Fibroblast of lung (primary cell): ENCODE data around the gene PITX2.

Experiments used
- EZH2 ChIP-seq: IDR thresholded peaks from 2 replicates; pipeline ENCODE4 v1.5.1; 2012; ENCODE audit warnings: low read length, control low read depth, mild to moderate bottlenecking; ENCODE audit errors: missing control alignments
- TF ChIP-seq, protein P1 (sequence below), 2 donors: IDR thresholded peaks in 1 of 2; conservative IDR thresholded peaks in 1 of 2; 1 replicate in 1 of 2; 2 replicates in 1 of 2; pipeline ENCODE4 v1.5.1; 2011 to 2012; ENCODE audit warnings: low read length in 2 of 2, control low read depth in 1 of 2, inconsistent platforms in 1 of 2, low read depth in 1 of 2, mild to moderate bottlenecking in 1 of 2

- TF ChIP-seq, protein P1, sequence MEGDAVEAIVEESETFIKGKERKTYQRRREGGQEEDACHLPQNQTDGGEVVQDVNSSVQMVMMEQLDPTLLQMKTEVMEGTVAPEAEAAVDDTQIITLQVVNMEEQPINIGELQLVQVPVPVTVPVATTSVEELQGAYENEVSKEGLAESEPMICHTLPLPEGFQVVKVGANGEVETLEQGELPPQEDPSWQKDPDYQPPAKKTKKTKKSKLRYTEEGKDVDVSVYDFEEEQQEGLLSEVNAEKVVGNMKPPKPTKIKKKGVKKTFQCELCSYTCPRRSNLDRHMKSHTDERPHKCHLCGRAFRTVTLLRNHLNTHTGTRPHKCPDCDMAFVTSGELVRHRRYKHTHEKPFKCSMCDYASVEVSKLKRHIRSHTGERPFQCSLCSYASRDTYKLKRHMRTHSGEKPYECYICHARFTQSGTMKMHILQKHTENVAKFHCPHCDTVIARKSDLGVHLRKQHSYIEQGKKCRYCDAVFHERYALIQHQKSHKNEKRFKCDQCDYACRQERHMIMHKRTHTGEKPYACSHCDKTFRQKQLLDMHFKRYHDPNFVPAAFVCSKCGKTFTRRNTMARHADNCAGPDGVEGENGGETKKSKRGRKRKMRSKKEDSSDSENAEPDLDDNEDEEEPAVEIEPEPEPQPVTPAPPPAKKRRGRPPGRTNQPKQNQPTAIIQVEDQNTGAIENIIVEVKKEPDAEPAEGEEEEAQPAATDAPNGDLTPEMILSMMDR (conservative IDR thresholded peaks at IDR 0.05 in 1 of 2, IDR thresholded peaks at IDR 0.05 in 1 of 2; ENCODE audit: low read depth in 1 of 2, low read length in 2 of 2): no peak
- no peak for TF ChIP-seq EZH2
These were observed 43.2 kb upstream of the PITX2 start for GRCh38 chr4:110666030-110666429.
